Stomach (tissue), 9 donors: ENCODE data around the gene CCDC149. TPM values are rescaled to one million over a fixed set of nuclear protein-coding genes. Genes with fewer than 3 reads are reported as not detected.
A peak's percentile ranks its signal among the peaks of the same experiment; 100 is the strongest.

Experiments used
- DNase-seq, 2 donors: peaks; one replicate each; pipeline versions ENCODE4 v3.0.0 to v3.0.0-alpha.2; 2013 to 2019
- H3K27ac ChIP-seq, 5 donors: fragments of 200-600 bp in 4 of 5; sonication (generic) in 4 of 5; one replicate each; pipeline ENCODE4 v1.5.1; 2013 to 2019; ENCODE audit warnings: mild to moderate bottlenecking in 1 of 5, moderate library complexity in 1 of 5
- H3K27me3 ChIP-seq, 3 donors: fragments of 200-600 bp; sonication (generic); one replicate each; pipeline ENCODE4 v1.5.1; 2017 to 2019; ENCODE audit warnings: mixed run types in 1 of 3
- H3K36me3 ChIP-seq, 4 donors: fragments of 200-600 bp; sonication (generic); 1 replicate in 3 of 4; 2 replicates in 1 of 4; pipeline ENCODE4 v1.5.1; 2016 to 2019
- H3K4me1 ChIP-seq, 4 donors: fragments of 200-600 bp; sonication (generic); one replicate each; pipeline ENCODE4 v1.5.1; 2016 to 2019
- H3K4me3 ChIP-seq, 4 donors: fragments of 200-600 bp; sonication (generic) in 3 of 4; one replicate each; pipeline ENCODE4 v1.5.1; 2016 to 2019; ENCODE audit warnings: mild to moderate bottlenecking in 1 of 4
- H3K9me3 ChIP-seq, 4 donors: fragments of 200-600 bp; sonication (generic); one replicate each; pipeline ENCODE4 v1.5.1; 2016 to 2019
- EP300 ChIP-seq: sonication (generic); formaldehyde crosslinking; IDR thresholded peaks from one replicate; pipeline ENCODE4 v1.6.1; 2017; ENCODE audit warnings: antibody characterized with exemption
- POLR2A ChIP-seq, 4 donors: fragments of 450-650 bp; IDR thresholded peaks; one replicate each; pipeline ENCODE4 v1.6.1; 2016; ENCODE audit warnings: antibody characterized with exemption in 4 of 4, control low read depth in 2 of 4, mild to moderate bottlenecking in 1 of 4, moderate library complexity in 1 of 4
- POLR2AphosphoS5 ChIP-seq, 3 donors: sonication (generic); formaldehyde crosslinking; IDR thresholded peaks; one replicate each; pipeline ENCODE4 v1.6.1; 2016; ENCODE audit warnings: antibody characterized with exemption in 3 of 3
- WGBS, 5 donors: extraction: QIAGEN DNeasy Blood & Tissue Kit in 3 of 5; methylation state at CpG; one replicate each; pipeline versions ENCODE4 v1.1.5 to v1.1.7; 2013 to 2018; 5-methylcytosine and 5-hydroxymethylcytosine counted together
- intact Hi-C: fragments of 100-400 bp; cut with DNase I; formaldehyde crosslinking; loops from one replicate; pipeline ENCODE4 v1.15.1; 2023; ENCODE audit warnings: low total_unique reads
- polyA plus RNA-seq, 3 donors: library from polyadenylated mRNA; stranded (reverse); fragments of 200-250 nt; gene quantifications; one replicate each; pipeline ENCODE4 v1.2.3, GENCODE V29; 2013
- total RNA-seq, 5 donors: library from RNA; depleted of rRNA; stranded (reverse); fragments of >200 nt; gene quantifications; one replicate each; pipeline versions ENCODE4 v1.1.0 to v1.2.3, GENCODE V29; 2014 to 2016
- TF ChIP-seq, protein P1 (sequence below), 7 experiments: fragments of 450-650 bp in 4 of 7; fragments of 200-600 bp in 3 of 7; sonication (generic) in 3 of 7; IDR thresholded peaks; one replicate each; pipeline ENCODE4 v1.5.1; 2016 to 2019; ENCODE audit warnings: antibody characterized with exemption in 7 of 7, control low read depth in 2 of 7, mild to moderate bottlenecking in 1 of 7
- donor health status: healthy with polysubstance abuse.
- donor health status: Bipolar disorder and iron deficiency.
- donor health status: healthy.

CCDC149 gene
- total and polyA plus RNA-seq, 8 donors: 7.0 to 70.6 (median 16.9) TPM

DNA sequence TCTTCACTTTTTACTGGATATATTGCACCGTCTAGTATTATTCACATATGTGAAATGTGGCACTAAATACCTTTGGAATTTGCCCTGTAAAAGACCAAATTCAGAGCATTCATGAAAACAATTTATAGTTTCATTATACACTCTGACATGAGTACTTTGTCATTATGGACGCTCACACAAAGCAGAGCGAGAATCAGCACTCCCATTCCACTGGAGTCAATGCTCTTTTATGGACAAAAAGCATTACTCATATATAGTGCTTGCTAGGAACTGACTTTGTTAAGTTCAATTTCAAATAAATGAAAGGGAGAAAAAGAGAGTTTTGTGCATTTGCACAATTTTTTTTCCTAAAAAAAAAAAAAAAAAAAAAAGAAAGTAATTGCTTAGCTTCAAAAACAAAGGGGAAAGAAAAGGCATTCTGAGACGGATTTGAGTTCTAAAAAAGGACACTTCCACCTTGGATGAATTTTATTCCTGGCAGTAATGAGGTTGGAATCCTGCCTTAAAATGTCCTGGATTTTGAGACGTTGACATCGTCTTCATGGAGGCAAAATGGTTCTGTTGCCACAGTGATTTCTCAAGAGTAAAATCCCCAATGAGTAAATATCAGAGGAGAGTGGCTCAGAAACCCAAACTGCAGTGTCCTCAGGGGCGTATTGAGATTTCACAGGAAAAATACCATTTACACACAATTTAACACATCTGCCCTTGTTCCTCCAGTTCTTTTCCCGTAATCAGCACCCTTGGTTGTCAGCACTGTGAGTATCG, 34.8 kb downstream of the CCDC149 start:
- H3K36me3 ChIP-seq: peaks cover 0 to 38% (median 28%) of the 10 kb centered on the region in 4 donors
- no peak for TF ChIP-seq EP300
- peak in 1 of 3 donors; percentile 9 for TF ChIP-seq POLR2AphosphoS5 (IDR thresholded peaks at IDR 0.05)
- 71 to 85% (median 76%) methylated on average over 9 of the region's 9 CpGs for WGBS, 5 donors
- no peaks in the 10 kb centered on the region for H3K27me3 ChIP-seq
- no peak overlapping the region for H3K4me3 ChIP-seq
- intact Hi-C loops: no loop called here
- no peaks in the 10 kb centered on the region for H3K9me3 ChIP-seq
- H3K27ac ChIP-seq: peak overlapping the region in 2 of 5 donors; percentile 10 to 29
- peaks cover 0 to 9% (median 3%) of the 10 kb centered on the region in 4 donors for H3K4me1 ChIP-seq
- no peak for DNase-seq

DNA sequence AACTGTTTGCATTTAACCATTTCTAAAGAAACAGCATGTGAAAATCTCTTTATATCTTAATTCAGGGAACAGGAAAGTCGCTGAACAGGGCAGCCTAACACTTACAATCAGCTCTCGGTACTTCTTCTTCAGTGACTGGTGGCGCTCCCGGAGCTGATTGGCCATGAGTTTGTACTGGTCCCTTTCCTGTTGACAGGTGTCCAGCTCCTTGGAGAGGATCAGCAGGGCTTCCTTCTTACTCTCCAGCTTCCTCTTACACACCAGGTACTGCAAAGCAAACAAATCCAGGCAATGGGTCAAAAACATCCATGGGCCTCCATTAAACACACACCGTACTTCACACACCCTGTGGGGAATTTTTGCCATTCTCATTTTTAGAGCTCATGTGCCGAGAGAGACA, 36.4 kb downstream of the CCDC149 start:
- no peak for TF ChIP-seq POLR2AphosphoS5 (IDR thresholded peaks at IDR 0.05)
- no peak for TF ChIP-seq EP300
- TF ChIP-seq POLR2A (IDR thresholded peaks at IDR 0.05): no peak
- TF ChIP-seq, protein P1, sequence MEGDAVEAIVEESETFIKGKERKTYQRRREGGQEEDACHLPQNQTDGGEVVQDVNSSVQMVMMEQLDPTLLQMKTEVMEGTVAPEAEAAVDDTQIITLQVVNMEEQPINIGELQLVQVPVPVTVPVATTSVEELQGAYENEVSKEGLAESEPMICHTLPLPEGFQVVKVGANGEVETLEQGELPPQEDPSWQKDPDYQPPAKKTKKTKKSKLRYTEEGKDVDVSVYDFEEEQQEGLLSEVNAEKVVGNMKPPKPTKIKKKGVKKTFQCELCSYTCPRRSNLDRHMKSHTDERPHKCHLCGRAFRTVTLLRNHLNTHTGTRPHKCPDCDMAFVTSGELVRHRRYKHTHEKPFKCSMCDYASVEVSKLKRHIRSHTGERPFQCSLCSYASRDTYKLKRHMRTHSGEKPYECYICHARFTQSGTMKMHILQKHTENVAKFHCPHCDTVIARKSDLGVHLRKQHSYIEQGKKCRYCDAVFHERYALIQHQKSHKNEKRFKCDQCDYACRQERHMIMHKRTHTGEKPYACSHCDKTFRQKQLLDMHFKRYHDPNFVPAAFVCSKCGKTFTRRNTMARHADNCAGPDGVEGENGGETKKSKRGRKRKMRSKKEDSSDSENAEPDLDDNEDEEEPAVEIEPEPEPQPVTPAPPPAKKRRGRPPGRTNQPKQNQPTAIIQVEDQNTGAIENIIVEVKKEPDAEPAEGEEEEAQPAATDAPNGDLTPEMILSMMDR (IDR thresholded peaks at IDR 0.05): no peak
- Histone ChIP-seq H3K4me1 (peaks cover 0 to 9% (median 3%) of the 10 kb centered on the region in 4 donors), H3K4me3 (no peak overlapping the region), H3K27me3 (no peaks in the 10 kb centered on the region), H3K36me3 (peaks cover 0 to 52% (median 41%) of the 10 kb centered on the region in 4 donors), H3K9me3 (no peaks in the 10 kb centered on the region), H3K27ac (no peak overlapping the region)
- intact Hi-C loops: no loop called here
- 80 to 93% (median 90%) methylated on average over 6 of the region's 6 CpGs for WGBS, 5 donors
- no peak for DNase-seq

DNA sequence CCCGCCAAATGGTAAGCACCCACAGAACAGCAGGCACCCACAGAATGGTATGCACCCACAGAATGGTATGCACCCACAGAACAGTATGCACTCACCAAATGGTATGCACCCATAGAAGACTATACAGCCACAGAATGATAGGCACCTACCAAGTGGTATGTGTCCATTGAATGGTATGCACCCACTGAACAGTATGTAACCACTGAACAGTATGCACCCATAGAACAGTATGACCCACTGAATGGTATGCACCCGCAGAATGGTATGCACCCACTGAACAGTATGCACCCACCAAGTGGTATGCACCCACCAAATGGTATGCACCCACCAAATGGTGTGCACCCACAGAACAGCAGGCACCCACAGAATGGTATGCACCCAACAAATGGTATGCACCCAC, 40.1 kb downstream of the CCDC149 start:
- no peak for TF ChIP-seq EP300
- TF ChIP-seq, protein P1 (IDR thresholded peaks at IDR 0.05): no peak
- TF ChIP-seq POLR2A (IDR thresholded peaks at IDR 0.05): no peak
- TF ChIP-seq POLR2AphosphoS5 (IDR thresholded peaks at IDR 0.05): no peak
- intact Hi-C loops: no loop called here

DNA sequence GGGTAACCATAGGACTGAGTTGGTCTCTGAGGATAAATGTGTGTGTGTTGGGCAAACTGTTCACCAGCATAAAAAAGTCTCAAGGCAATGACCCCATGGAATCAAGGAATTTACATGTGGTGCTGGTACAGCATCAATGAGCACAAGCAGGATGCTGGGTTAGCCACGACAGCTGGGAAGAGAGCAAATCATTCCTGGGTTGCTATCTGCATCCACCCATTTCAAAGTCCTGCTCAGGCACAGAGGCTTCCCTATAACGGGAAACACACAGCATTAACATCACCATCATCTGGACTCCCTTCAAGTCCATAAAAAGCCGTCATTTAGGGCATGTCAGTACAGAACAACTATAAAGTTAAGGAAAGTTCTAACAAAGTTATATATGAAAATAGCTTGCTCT, 41.6 kb downstream of the CCDC149 start:
- no peak overlapping the region for H3K4me3 ChIP-seq
- intact Hi-C loops: no loop called here
- no peak overlapping the region for H3K27ac ChIP-seq
- H3K36me3 ChIP-seq: peaks cover 0 to 93% (median 79%) of the 10 kb centered on the region in 4 donors
- whole genome bisulfite sequencing, 5 donors: 61 to 90% (median 86%) methylated on average over 3 of the region's 3 CpGs
- DNase-seq: no peak
- TF ChIP-seq EP300: no peak
- TF ChIP-seq POLR2AphosphoS5 (IDR thresholded peaks at IDR 0.05): no peak
- TF ChIP-seq, protein P1 (IDR thresholded peaks at IDR 0.05): no peak
- no peak for TF ChIP-seq POLR2A (IDR thresholded peaks at IDR 0.05)
- no peaks in the 10 kb centered on the region for H3K4me1 ChIP-seq
- no peaks in the 10 kb centered on the region for H3K27me3 ChIP-seq
- H3K9me3 ChIP-seq: no peaks in the 10 kb centered on the region

More for the DNA sequence above, 40.1 kb downstream of the CCDC149 start:
- DNase-seq: no peak
- H3K27ac ChIP-seq: no peak overlapping the region
- no peak overlapping the region for H3K4me3 ChIP-seq
- peaks cover 0 to 87% (median 73%) of the 10 kb centered on the region in 4 donors for H3K36me3 ChIP-seq
- H3K4me1 ChIP-seq: no peaks in the 10 kb centered on the region
- no peaks in the 10 kb centered on the region for H3K9me3 ChIP-seq
- no peaks in the 10 kb centered on the region for H3K27me3 ChIP-seq
- WGBS, 5 donors: 75 to 98% (median 83%) methylated on average over 2 of the region's 2 CpGs
